Keratinocyte (primary cell): ENCODE data around the gene SZT2. TPM values are rescaled to one million over a fixed set of nuclear protein-coding genes. Genes with fewer than 3 reads are reported as not detected.

Experiments
- DNase-seq: peaks from one replicate; pipeline ENCODE4 v3.0.0-alpha.2; 2011; ENCODE audit warnings: low read depth, missing footprints, low spot score
- FAIRE-seq: peaks from 2 replicates; lab custom pipeline; 2011; peaks lifted over from hg19 to GRCh38; lab: Jason Lieb, UNC
- H2AFZ ChIP-seq: 2 replicates; pipeline ENCODE4 v1.6.0; 2012; ENCODE audit warnings: low read length, control low read depth, inconsistent platforms; ENCODE audit not compliant: control insufficient read depth
- H3K27ac ChIP-seq: 2 replicates; pipeline ENCODE4 v1.5.1; 2011; ENCODE audit warnings: low read length; ENCODE audit not compliant: control insufficient read depth, insufficient read depth
- H3K27me3 ChIP-seq: 3 replicates; pipeline ENCODE4 v1.6.0; 2011; ENCODE audit warnings: low read length; ENCODE audit not compliant: control insufficient read depth, insufficient read depth; ENCODE audit errors: extremely low read depth
- H3K36me3 ChIP-seq, 2 experiments: 2 replicates in 1 of 2; 3 replicates in 1 of 2; pipeline ENCODE4 v1.5.1; 2011; ENCODE audit warnings: low read length in 2 of 2, mild to moderate bottlenecking in 1 of 2; ENCODE audit not compliant: control insufficient read depth in 2 of 2, insufficient read depth in 2 of 2; ENCODE audit errors: extremely low read depth in 1 of 2
- H3K4me1 ChIP-seq: 3 replicates; pipeline ENCODE4 v1.5.1; 2011; ENCODE audit warnings: low read length; ENCODE audit not compliant: control insufficient read depth, insufficient read depth; ENCODE audit errors: extremely low read depth
- H3K4me2 ChIP-seq: 3 replicates; pipeline ENCODE4 v1.6.0; 2011; ENCODE audit warnings: low read depth, low read length; ENCODE audit not compliant: control insufficient read depth, insufficient read depth; ENCODE audit errors: extremely low read depth
- H3K4me3 ChIP-seq, 3 experiments: fragments of 200-600 bp in 1 of 3; sonication (generic) in 1 of 3; 2 replicates in 2 of 3; 3 replicates in 1 of 3; pipeline ENCODE4 v1.5.1; 2011 to 2016; ENCODE audit warnings: low read length in 3 of 3, mild to moderate bottlenecking in 3 of 3, control low read depth in 2 of 3, inconsistent platforms in 1 of 3, low read depth in 1 of 3, mixed read lengths in 1 of 3, mixed run types in 1 of 3, moderate library complexity in 1 of 3; ENCODE audit not compliant: control insufficient read depth in 2 of 3, insufficient read depth in 2 of 3; ENCODE audit errors: extremely low read depth in 1 of 3
- H3K79me2 ChIP-seq: 2 replicates; pipeline ENCODE4 v1.6.0; 2012; ENCODE audit warnings: low read length; ENCODE audit not compliant: control insufficient read depth, insufficient read depth
- H3K9ac ChIP-seq: 3 replicates; pipeline ENCODE4 v1.6.0; 2011; ENCODE audit warnings: low read length; ENCODE audit not compliant: control insufficient read depth, insufficient read depth; ENCODE audit errors: extremely low read depth
- H3K9me1 ChIP-seq: 3 replicates; pipeline ENCODE4 v1.6.0; 2011; ENCODE audit warnings: low read length; ENCODE audit not compliant: control insufficient read depth, insufficient read depth; ENCODE audit errors: extremely low read depth
- H3K9me3 ChIP-seq: 2 replicates; pipeline ENCODE4 v1.5.1; 2012; ENCODE audit warnings: low read depth, low read length; ENCODE audit not compliant: control insufficient read depth
- H4K20me1 ChIP-seq: 3 replicates; pipeline ENCODE4 v1.6.0; 2011; ENCODE audit warnings: low read length; ENCODE audit not compliant: control insufficient read depth, insufficient read depth; ENCODE audit errors: extremely low read depth
- CTCF ChIP-seq, 3 experiments: IDR thresholded peaks in 1 of 3; conservative IDR thresholded peaks in 1 of 3; optimal IDR thresholded peaks in 1 of 3; 2 replicates in 2 of 3; 3 replicates in 1 of 3; pipeline versions ENCODE3 to v1.5.1; 2011; ENCODE audit warnings: low read length in 3 of 3, mild to moderate bottlenecking in 3 of 3, moderate library complexity in 2 of 3, control low read depth in 1 of 3, inconsistent platforms in 1 of 3; ENCODE audit not compliant: insufficient read depth in 2 of 3; ENCODE audit errors: extremely low read depth in 1 of 3
- EZH2 ChIP-seq: IDR thresholded peaks from one replicate; pipeline ENCODE4 v1.6.1; 2012; ENCODE audit warnings: inconsistent platforms, mild to moderate bottlenecking, low read length, moderate library complexity
- dilution Hi-C: fragments of 300-500 bp; cut with MboI; formaldehyde crosslinking; loops from one replicate; pipeline ENCODE4 v1.7.0; 2020; ENCODE audit warnings: low sequenced_read_pairs; ENCODE audit not compliant: extremely low pct_ligation_motif_present
- polyA minus RNA-seq, 3 experiments: library from RNA; depleted of rRNA, polyadenylated mRNA; stranded (reverse); fragments of >200 nt; gene quantifications; 1 replicate in 1 of 3; 2 replicates in 1 of 3; 3 replicates in 1 of 3; pipeline ENCODE4 v1.2.3, GENCODE V29; 2011
- polyA plus RNA-seq, 5 experiments: library from polyadenylated mRNA; depleted of rRNA in 3 of 5; stranded (reverse) in 3 of 5; stranded (forward) in 1 of 5; unstranded in 1 of 5; fragments of >200 nt; gene quantifications; 1 replicate in 1 of 5; 2 replicates in 3 of 5; 3 replicates in 1 of 5; pipeline versions ENCODE4 v1.2.1 to v1.2.3, GENCODE V29; 2011 to 2012; ENCODE audit warnings: missing spikeins in 2 of 5, low read depth in 1 of 5, low replicate concordance in 1 of 5

SZT2 gene
- polyA plus RNA-seq (5.9 to 6.7 TPM (median 6.1 TPM) in 3 replicates), polyA minus RNA-seq (33.6 to 55.6 TPM (median 44.6 TPM) in 3 replicates)
- 5.7 TPM for polyA plus RNA-seq (2011; ENCODE audit: low read depth)
- 2.6 and 2.8 TPM in 2 replicates for polyA plus RNA-seq (2011; cell fraction: cytosol; rRNA removed)
- 39.1 and 48.7 TPM in 2 replicates for polyA plus RNA-seq (2011; cell fraction: nucleus; rRNA removed)
- 7.4 and 8.6 TPM in 2 replicates for polyA plus RNA-seq (2012; ENCODE audit: low replicate concordance)
- 3.6 TPM for polyA minus RNA-seq (2011; cell fraction: cytosol; rRNA and poly(A)+ RNA removed)
- 38.3 and 53.9 TPM in 2 replicates for polyA minus RNA-seq (2011; cell fraction: nucleus; rRNA and poly(A)+ RNA removed)

GRCh38 chr1:43389326-43390313 is at the start of gene SZT2, which contains the start of gene MED8:
TSS of gene SZT2 (plus strand) at chr1:43389899. CDS start at chr1:43389969, 70 bp downstream.
TSS of gene MED8 (minus strand) at chr1:43389800. CDS start at chr1:43389764, 36 bp downstream.
- Histone ChIP-seq H3K79me2 (peaks cover 45% of the 10 kb centered on the region), H3K4me1 (peaks cover 16% of the 10 kb centered on the region), H3K9me3 (no peaks in the 10 kb centered on the region), H4K20me1 (no peaks in the 10 kb centered on the region), H2AFZ (peak within 1 kb of the TSS; percentile 98), H3K4me3 (peak within 1 kb of the TSS; percentile 89 to 96 (median 95)), H3K9me1 (no peaks in the 10 kb centered on the region), H3K27me3 (no peaks in the 10 kb centered on the region), H3K9ac (peak within 1 kb of the TSS; percentile 85), H3K36me3 (peaks cover 18 to 25% of the 10 kb centered on the region in 2 experiments), H3K4me2 (peak within 1 kb of the TSS; percentile 94), H3K27ac (peak within 1 kb of the TSS; percentile 74)
- dilution Hi-C loops: no loop called here
- FAIRE-seq (peak; percentile 88), DNase-seq (peak; percentile 81)
- TF ChIP-seq CTCF (optimal IDR thresholded peaks at IDR 0.05 in 1 of 3, IDR thresholded peaks at IDR 0.05 in 1 of 3, conservative IDR thresholded peaks at IDR 0.05 in 1 of 3; ENCODE audit: extremely low read depth in 1 of 3, insufficient read depth in 2 of 3, low read length in 3 of 3) (no peak), EZH2 (no peak)

- Histone ChIP-seq H3K36me3 (no peaks in the 10 kb centered on the region), H3K79me2 (no peaks in the 10 kb centered on the region), H3K27ac (no peak overlapping the region), H3K4me2 (no peak overlapping the region), H3K27me3 (peaks cover 10% of the 10 kb centered on the region), H2AFZ (no peak overlapping the region), H3K4me3 (no peak overlapping the region), H4K20me1 (no peaks in the 10 kb centered on the region), H3K4me1 (no peaks in the 10 kb centered on the region), H3K9me1 (no peaks in the 10 kb centered on the region), H3K9ac (no peak overlapping the region), H3K9me3 (no peaks in the 10 kb centered on the region)
- DNase-seq: no peak
- TF ChIP-seq EZH2 (no peak), CTCF (optimal IDR thresholded peaks at IDR 0.05 in 1 of 3, IDR thresholded peaks at IDR 0.05 in 1 of 3, conservative IDR thresholded peaks at IDR 0.05 in 1 of 3; ENCODE audit: extremely low read depth in 1 of 3, insufficient read depth in 2 of 3, low read length in 3 of 3) (no peak)
- no peak for FAIRE-seq
- dilution Hi-C loops: no loop called here
These were observed 49.1 kb upstream of the SZT2 start for GRCh38 chr1:43340559-43340958.
